Measurements from ENCODE around the gene LRRC32. TPM values are rescaled to one million over a fixed set of nuclear protein-coding genes. Genes with fewer than 3 reads are reported as not detected.

LRRC32 gene
- total RNA-seq, 4 donors from 2014 or later: 14.5 to 35.5 (median 23.4) TPM

DNA sequence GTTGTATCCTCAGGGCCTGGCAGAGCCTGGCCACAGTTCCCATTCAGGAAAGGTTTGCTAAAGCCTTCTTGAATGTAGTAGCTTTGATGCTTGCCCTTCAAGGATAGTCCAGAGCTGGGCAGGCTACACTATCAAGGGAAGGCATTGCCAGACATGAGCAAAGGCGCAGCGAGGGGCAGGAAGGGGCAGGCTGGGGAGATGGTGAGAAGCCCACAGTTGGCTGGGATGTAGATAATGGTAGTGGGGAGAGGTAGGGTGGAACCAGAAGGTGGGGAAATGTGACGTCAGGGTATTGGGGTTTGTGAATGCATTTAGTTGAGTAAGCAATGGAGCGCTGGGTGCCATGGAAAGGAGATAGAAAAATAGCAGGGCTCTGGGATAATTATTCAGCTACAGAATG, 28.6 kb downstream of the LRRC32 start:
- TF ChIP-seq POLR2A (IDR thresholded peaks at IDR 0.05): no peak
- TF ChIP-seq, protein P1, sequence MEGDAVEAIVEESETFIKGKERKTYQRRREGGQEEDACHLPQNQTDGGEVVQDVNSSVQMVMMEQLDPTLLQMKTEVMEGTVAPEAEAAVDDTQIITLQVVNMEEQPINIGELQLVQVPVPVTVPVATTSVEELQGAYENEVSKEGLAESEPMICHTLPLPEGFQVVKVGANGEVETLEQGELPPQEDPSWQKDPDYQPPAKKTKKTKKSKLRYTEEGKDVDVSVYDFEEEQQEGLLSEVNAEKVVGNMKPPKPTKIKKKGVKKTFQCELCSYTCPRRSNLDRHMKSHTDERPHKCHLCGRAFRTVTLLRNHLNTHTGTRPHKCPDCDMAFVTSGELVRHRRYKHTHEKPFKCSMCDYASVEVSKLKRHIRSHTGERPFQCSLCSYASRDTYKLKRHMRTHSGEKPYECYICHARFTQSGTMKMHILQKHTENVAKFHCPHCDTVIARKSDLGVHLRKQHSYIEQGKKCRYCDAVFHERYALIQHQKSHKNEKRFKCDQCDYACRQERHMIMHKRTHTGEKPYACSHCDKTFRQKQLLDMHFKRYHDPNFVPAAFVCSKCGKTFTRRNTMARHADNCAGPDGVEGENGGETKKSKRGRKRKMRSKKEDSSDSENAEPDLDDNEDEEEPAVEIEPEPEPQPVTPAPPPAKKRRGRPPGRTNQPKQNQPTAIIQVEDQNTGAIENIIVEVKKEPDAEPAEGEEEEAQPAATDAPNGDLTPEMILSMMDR (IDR thresholded peaks at IDR 0.05 in 4 of 5, conservative IDR thresholded peaks at IDR 0.05 in 1 of 5): no peak
- intact Hi-C loops (cut with DNase I; ENCODE audit: low total_unique reads): no loop called here
- H3K4me3 ChIP-seq: no peak overlapping the region
- H3K9me3 ChIP-seq: no peaks in the 10 kb centered on the region
- ATAC-seq (no peak), DNase-seq (no peak)
- H3K4me1 ChIP-seq: peaks cover 0 to 3% of the 10 kb centered on the region in 2 donors
- H3K36me3 ChIP-seq: no peaks in the 10 kb centered on the region
- no peak overlapping the region for H3K27ac ChIP-seq
- H3K27me3 ChIP-seq: no peaks in the 10 kb centered on the region
- in situ Hi-C loops (cut with MboI; ENCODE audit: low sequenced_read_pairs in 4 of 4): no loop called here

DNA sequence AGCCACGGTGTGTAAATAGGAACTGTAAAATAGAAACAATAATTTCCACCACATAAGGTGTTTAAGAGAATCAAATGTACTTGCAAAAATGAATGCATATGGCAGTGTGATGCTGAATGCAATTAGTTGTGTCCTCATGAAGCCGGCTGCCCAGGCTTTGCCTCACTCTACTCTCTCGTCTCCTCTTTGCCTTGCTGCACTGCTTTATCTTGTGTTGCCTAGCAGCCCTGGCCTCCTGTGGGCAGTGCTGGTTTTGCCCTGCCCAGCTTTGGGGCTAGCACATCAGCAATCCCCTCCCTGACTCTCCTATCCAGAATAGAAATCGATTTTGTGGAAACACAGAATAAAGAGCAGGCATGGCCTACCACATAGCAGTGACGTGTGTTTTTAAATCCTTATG, 30.0 kb downstream of the LRRC32 start:
- Histone ChIP-seq H3K27me3 (no peaks in the 10 kb centered on the region), H3K9me3 (no peaks in the 10 kb centered on the region), H3K27ac (no peak overlapping the region), H3K4me1 (peaks cover 0 to 14% of the 10 kb centered on the region in 2 donors), H3K36me3 (no peaks in the 10 kb centered on the region), H3K4me3 (no peak overlapping the region)
- TF ChIP-seq, protein P1 (IDR thresholded peaks at IDR 0.05 in 4 of 5, conservative IDR thresholded peaks at IDR 0.05 in 1 of 5): no peak
- TF ChIP-seq POLR2A (IDR thresholded peaks at IDR 0.05): no peak
- DNase-seq: no peak
- ATAC-seq: no peak
- intact Hi-C loops (cut with DNase I; ENCODE audit: low total_unique reads) (no loop called here), in situ Hi-C loops (cut with MboI; ENCODE audit: low sequenced_read_pairs in 4 of 4) (no loop called here)

DNA sequence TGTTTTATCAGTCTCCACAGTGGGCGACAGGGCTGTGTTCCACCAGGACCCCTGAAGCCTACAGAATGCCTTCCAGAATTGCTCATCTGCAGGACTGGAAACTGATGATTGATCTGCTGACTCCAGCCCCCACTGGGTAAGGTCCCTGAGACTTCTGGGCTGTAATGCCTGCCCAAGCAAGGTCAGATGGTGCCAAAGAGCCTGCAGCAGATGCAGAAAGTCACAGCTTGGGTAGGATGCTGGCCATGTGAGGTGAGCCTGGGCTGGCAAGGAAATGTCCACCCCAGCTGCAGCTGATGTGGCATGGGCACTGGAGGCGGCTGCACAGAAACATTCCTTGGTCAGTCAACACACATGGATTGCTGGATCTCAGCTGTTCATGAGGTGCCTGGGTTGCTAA, 30.9 kb downstream of the LRRC32 start:
- Histone ChIP-seq H3K27ac (no peak overlapping the region), H3K4me1 (peaks cover 0 to 14% of the 10 kb centered on the region in 2 donors), H3K9me3 (no peaks in the 10 kb centered on the region), H3K36me3 (no peaks in the 10 kb centered on the region), H3K4me3 (no peak overlapping the region), H3K27me3 (no peaks in the 10 kb centered on the region)
- in situ Hi-C loops (cut with MboI; ENCODE audit: low sequenced_read_pairs in 4 of 4): no loop called here
- intact Hi-C loops (cut with DNase I; ENCODE audit: low total_unique reads): no loop called here
- ATAC-seq (no peak), DNase-seq (no peak)
- no peak for TF ChIP-seq POLR2A (IDR thresholded peaks at IDR 0.05)
- TF ChIP-seq, protein P1 (IDR thresholded peaks at IDR 0.05 in 4 of 5, conservative IDR thresholded peaks at IDR 0.05 in 1 of 5): no peak

DNA sequence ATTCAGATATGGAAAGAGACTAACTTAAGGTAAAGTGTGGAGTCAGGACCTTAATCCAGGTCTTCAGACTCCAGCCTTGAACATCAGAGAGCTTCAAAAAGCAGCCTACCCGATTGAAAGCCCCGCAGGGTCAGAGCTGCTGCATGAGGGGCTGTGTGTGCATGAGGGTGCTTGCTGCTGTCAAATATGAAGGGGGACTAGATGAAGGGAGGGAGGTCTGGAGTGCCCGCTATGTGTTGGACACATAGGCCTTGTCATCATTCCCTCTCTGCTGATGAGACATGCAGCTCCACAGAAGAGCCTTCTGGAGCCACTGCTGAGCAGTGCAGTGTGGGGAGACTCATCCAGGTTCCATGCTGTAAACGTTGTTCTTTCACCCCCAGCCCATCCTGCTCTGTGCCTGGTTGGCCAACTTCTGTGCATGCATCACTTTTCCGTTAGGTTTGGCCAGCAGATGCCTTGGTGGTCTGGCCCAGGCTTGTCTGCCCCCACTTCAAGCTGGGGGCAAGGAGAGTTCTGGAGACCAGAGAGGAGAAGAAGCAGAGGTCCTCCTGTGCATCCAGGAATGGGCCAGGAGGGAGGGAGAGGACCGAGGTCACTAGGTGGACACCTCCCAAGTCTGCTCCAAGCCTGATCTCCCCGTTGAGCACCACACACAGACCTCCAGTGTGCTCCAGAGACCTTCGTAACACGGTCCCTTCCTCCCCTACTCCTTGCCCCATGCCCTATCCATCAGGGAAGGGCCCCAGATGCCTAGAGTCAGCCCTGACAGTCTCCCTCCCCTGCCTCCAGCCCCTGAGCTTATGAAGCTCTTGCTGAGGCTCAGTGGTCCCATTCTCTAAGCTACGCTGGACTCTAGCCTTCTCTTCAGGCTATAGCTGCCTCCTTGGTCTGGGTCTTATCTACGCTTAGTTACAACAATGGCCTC, 32.0 kb downstream of the LRRC32 start:
- ATAC-seq: no peak
- TF ChIP-seq, protein P1 (IDR thresholded peaks at IDR 0.05 in 4 of 5, conservative IDR thresholded peaks at IDR 0.05 in 1 of 5): no peak
- TF ChIP-seq POLR2A (IDR thresholded peaks at IDR 0.05): no peak
- H3K4me1 ChIP-seq: peaks cover 0 to 14% of the 10 kb centered on the region in 2 donors
- in situ Hi-C loops (cut with MboI; ENCODE audit: low sequenced_read_pairs in 4 of 4) (no loop called here), intact Hi-C loops (cut with DNase I; ENCODE audit: low total_unique reads) (no loop called here)
- DNase-seq: no peak
- H3K4me3 ChIP-seq: no peak overlapping the region
- H3K27me3 ChIP-seq: no peaks in the 10 kb centered on the region
- no peaks in the 10 kb centered on the region for H3K9me3 ChIP-seq
- H3K36me3 ChIP-seq: no peaks in the 10 kb centered on the region
- peak overlapping the region in 3 of 4 donors; percentile 74 to 79 (median 74) for H3K27ac ChIP-seq
